T1000 (cell line): ENCODE results near the gene NMNAT3.

Experiments used
- DNase-seq: peaks from one replicate; lab custom pipeline; 2025; ENCODE audit warnings: mixed read lengths; lab: John Stamatoyannopoulos, UW

Gene NMNAT3

GRCh38 chr3:139675327-139675726, 2.4 kb downstream of the NMNAT3 start:
- no peak for DNase-seq

DNA sequence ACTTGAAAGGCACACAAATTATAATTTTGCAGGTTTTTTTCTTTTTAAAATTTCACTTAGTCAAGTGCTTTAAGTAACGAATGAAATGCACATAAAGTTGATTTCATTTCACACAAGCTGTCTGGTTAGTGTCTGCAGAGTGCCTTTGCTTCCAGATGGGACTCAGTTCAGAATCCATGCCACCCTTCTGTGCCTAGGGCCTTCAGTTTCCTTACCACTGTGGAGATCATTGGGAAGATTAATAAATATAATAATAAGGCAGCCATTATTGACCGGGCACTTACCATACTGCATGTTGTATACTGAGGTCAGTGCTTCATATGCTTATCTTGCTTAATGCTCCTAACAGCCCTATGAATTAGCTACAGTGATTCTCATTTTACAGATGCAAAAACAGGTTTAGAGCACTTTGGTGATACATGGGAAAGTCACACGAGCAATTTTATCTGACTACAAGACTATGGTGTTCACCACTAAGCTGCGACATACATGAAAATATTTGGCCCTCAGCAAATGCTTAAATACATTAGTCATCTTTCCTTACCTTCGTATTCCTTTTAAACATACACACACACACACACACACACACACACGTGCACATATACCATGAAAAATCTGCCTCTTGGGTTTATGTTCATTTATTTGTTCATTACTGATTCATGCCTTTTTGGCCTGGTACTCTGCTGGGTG, 3.1 kb downstream of the NMNAT3 start:
- no peak for DNase-seq

DNA sequence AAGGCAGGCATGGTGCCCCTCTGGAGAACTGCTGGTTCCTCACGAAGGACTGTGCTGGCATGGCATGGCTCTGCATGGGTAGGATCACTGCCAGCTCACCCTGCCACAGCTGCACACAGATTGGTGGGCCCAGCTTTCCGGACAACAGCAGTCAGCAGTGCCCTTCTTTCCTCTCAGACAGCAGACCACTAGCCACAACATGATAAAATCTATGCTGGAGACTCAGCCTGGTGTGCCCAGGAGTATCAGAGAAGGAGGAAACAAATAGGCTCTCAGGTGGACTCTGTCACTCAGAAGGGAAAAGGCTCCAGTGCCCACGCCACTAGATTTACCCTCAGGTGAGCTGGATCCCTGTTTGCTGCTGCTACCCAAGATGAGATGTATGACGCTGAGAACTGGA, 4.9 kb downstream of the NMNAT3 start:
- no peak for DNase-seq

DNA sequence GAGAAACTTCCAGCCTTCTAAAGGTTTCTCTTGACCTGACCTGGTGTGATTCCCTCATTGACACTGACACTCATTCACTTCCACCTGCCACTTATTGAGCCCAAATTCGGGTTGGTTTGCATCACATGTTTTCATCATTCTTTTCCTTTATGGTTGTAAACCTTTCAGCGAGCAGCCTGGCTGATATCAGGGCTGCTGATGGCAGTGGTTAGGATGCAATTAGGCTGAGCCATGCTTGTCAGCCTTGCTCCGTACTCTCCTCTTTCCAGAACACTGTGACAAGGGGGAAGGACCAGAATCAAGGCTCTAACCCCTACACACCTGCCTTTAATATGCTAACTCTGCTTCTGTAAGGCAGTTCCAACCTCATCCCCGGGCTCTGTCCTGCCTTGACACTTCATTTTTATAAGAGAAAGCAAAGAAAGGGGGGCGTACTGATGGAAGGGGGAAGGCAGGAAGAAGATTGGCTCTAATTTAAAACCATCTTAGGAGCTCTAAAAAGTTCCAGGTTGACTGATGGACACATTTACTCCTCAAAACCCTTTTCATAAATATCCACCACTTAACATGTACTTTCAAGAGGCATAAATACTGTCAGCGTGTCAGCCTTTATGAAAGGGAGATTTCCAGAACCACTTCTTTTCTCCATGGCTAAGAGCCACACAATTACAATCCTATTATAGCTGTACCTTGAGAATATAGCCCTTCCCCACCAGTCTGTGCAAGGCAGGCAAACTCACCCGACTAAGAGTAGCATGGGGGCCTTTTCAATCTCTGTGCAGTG, 5.7 kb downstream of the NMNAT3 start:
- DNase-seq, result no peak

- DNase-seq, result no peak
Measured at GRCh38 chr3:139671107-139671506, 6.7 kb downstream of the NMNAT3 start.

DNA sequence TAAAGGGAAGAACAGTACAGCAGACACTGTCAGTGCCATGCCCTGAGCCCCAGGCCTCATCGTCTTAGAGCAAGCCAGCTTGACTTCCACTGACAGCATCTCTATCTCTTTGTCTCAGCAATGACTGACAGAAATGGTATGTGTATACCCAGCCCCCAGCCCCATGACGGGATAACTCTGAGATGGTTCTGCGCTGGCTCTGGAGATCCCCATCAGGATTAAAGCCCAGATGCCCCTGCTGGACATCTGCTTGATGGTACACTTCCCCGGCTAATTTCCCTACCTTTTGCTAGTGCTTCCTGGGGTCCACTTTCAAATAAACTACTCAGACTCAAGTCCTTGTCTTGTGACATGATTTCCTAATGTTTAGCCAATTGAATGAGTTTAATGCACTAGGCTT, 7.6 kb downstream of the NMNAT3 start:
- DNase-seq, result no peak

DNA sequence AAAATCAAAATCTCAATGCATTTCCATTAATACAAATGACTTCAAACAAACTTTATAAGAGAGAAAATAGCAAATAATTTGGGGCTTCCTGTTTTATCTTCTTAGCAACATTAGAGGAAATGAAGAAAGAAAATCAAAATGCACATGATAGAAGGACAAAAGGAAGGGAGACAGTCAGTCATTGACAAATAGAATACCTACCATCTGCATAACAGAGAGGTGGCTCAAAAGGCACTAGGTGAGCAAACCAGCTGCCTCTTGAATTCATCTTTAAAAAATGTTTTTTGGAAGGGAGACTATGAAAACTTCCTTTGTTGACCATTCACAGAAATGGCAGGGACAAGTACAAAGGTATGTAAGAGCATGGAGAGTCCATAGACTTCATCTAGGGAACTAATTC, 9.4 kb downstream of the NMNAT3 start:
- no peak for DNase-seq

DNA sequence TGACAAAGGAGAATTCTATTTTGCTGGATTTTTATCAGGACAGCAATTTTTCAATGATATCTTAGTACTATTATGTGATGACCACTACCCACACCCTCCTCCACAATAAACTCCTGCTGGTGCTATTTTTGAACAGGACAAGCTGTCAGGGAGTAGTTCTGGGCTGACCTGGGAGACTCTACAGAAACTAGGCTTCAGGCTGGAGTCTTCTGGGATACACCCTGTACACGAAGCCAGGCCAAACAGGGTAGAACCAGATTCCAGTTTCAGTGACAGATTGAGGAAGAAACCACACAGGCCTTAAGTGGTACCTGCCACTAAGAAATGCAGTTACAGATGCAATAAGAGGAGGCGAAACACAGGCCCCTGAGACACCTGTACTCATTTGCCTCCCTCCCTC, 12.8 kb downstream of the NMNAT3 start:
- no peak for DNase-seq

DNA sequence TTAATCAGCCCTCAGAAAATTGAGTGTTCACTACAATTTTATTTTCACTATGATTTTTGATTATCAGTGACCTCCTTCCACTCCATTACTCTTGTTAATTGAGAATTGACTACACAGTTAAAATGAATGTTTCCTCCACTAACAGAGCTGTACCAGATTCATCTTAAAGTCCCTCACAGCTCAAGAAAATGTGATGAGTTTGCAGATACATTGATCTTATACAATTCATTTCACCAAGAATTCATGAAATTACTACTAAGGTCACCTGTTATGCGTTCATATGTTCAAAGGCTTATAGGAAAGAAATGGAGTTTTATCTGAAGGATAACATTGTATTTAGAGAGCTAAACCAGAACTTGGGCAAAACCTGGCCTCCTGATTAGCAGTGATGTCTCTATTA, 17.5 kb downstream of the NMNAT3 start:
- DNase-seq, result no peak

- no peak for DNase-seq
Measured at GRCh38 chr3:139659511-139659910, 18.3 kb downstream of the NMNAT3 start.

DNA sequence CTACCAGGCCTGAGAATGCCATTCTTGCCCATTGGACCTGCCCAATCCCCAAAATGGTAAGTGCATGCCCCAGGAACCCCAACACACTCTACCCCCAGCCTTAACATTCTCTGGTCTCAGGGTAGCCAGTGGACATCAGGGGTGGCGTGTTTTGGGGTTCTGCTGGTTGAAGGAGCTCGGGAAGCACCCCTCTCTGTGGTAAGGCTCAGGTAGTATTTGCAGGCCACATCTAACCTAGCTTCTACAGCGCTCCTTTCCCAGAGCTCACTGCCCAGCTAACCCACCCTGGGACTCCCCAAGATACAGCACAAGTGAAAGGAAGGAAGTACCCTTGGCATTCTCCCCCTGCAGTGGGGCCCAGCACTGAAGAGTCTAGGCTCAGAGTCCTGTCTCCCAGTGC, 19.8 kb downstream of the NMNAT3 start:
- DNase-seq, result no peak

DNA sequence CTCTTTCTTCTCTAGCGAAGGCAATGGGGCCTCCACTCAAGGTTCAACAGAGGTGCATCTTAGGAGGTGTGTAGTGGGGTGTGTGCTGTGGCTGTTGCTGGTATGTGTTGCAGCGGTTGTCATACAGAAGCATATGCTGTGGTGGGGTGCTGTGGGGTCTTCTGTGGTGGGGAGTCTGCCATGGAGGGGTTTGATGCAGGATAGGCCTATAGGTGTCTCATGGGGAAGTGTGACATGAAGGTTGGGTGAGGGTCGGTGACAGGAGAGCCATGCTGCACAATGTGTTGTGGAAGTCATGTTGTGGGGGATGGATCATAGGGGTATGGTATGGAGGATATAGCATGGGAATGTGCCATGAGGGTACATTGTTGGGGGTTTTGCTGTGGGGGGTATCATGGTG, 20.3 kb downstream of the NMNAT3 start:
- DNase-seq, result no peak

GRCh38 chr3:139655909-139656595, 21.7 kb downstream of the NMNAT3 start:
- no peak for DNase-seq

DNA sequence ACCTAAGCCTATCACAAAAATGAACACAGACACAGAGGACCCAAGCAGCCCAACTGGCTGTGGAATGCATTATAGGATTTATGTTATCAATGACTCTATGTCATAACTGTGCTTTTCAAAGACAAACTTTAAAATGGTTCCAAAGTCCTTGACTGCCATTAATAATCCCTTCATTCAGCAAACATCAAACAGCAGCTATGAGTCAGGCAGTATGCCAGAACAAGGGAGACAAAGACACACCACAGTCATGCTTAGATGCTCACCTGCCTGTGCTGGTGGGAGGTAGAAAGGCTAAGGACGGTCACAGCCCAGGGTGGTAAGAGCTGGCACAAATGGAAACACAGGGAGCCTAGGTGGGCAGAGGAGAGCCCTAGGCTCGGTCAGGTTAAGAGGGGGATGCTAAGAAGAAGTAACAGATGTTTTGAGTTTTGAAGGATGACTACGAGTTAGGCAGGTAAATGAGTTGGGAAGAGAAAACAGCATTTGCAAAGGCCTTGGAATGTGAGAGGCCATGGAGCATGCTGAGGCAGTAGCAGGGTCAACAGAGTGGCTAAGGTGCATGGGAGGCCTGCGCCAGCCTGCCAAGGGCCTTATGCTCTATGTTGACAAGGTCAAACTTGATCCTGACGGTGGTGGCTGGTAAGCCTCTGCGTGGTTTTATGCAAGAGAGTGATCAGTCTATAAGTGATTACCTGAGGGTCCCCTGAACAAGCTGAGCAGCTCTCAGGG, 23.0 kb downstream of the NMNAT3 start:
- no peak for DNase-seq

GRCh38 chr3:139653582-139653981, 24.2 kb downstream of the NMNAT3 start:
- no peak for DNase-seq

- no peak for DNase-seq
Measured at GRCh38 chr3:139652561-139652960, 25.2 kb downstream of the NMNAT3 start.

- no peak for DNase-seq
Measured at GRCh38 chr3:139647866-139648435, 29.8 kb downstream of the NMNAT3 start.

DNA sequence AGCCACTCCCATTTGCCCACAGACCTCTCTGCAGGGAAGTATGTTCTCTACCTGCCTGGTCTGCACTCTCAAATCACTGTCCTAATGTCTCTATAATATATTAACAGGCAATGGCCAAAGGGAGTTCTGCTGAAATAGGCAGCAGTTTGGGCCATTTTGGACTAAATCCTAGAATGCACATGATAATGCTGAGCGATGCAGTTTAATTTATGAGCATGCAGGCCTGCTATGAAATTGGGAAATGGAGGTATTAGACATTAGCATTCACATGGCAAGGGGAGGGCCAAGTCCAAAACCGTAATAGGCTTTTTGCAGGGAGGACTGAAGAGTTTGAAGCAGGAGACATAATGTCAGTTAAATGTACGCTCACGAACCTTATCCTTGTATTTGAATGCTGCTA, 31.3 kb downstream of the NMNAT3 start:
- DNase-seq, result no peak

GRCh38 chr3:139642996-139643395, 34.8 kb downstream of the NMNAT3 start:
- no peak for DNase-seq

DNA sequence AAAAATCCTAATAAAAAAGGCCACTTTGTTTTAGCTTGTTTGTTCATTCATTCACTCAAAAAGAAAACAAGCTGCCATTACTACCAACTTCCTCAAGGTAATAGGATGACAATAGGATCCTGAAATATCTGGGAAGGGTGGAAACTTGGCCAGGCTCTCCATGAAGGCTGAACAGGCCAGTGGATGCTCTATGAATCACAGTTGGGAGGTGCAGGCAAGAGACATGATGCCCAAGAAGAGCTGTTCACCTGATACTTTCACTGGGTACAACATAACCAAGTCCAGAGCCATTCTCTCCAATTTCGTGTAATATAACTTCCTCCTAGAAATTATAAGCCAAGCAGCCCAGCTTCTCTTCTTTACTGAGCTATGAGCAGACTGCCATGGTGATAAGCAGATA, 37.3 kb downstream of the NMNAT3 start:
- DNase-seq, result no peak

GRCh38 chr3:139639662-139640061, 38.1 kb downstream of the NMNAT3 start:
- DNase-seq, result no peak

GRCh38 chr3:139638518-139638917, 39.3 kb downstream of the NMNAT3 start:
- DNase-seq, result no peak
